ENCODE results near the gene ST7. TPM values are rescaled to one million over a fixed set of nuclear protein-coding genes. Genes with fewer than 3 reads are reported as not detected.

Gene ST7
- total and polyA plus RNA-seq, 9 donors: 11.6 to 20.7 (median 15.0) TPM

- Histone ChIP-seq H3K36me3 (ENCODE audit: control insufficient read depth, insufficient read depth, low read length) (no peaks in the 10 kb centered on the region), H3K27me3 (ENCODE audit: control insufficient read depth, insufficient read depth, low read length) (no peaks in the 10 kb centered on the region), H3K4me1 (ENCODE audit: control insufficient read depth, insufficient read depth, low read length) (peaks cover 11% of the 10 kb centered on the region), H3K4me3 (ENCODE audit: low read length) (no peak overlapping the region), H3K9me3 (replicated peaks; ENCODE audit: control insufficient read depth, low read depth, low read length) (no peaks in the 10 kb centered on the region), H3K27ac (ENCODE audit: low read length) (no peak overlapping the region)
- WGBS (ENCODE audit: insufficient coverage): 54% methylated on average over 2 of the region's 4 CpGs
- no peak for DNase-seq
These were observed 134.5 kb downstream of the ST7 start for GRCh38 chr7:117087639-117088396.

DNA sequence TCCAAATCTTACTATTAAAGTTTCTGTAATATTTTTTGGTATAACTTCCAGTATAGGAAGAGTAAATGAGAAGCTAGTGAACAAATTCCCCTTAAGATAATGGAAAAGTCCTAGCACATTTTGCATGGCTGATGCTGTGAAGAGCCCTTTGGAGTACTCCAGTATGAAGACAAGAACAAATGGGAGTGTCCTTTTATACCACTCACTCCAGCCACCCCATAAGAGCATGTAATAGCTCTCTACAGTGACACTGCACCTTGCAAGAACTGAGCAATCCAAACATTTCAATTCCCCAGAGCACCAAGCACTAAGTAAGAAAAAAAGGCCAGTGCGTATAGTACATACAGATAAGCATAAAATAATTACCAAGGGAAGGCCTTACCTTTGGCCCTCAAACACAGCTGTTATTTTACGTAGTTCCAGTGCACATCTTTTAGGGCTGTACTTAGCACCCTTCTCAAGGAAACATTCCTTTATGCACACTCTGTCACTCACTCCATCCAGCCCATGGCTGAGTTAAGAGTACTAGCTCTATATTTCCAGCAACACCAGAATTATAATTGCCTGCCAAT lies 135.4 kb downstream of the ST7 start:
- no peak for DNase-seq
- H3K4me1 ChIP-seq (ENCODE audit: control insufficient read depth, insufficient read depth, low read length): peaks cover 9% of the 10 kb centered on the region
- WGBS (ENCODE audit: insufficient coverage): 87% methylated on average over 2 of the region's 2 CpGs

GRCh38 chr7:117090791-117091190 lies 137.5 kb downstream of the ST7 start:
- WGBS (ENCODE audit: insufficient coverage): no CpG with 5 or more reads among the region's 5 CpGs
- Histone ChIP-seq H3K4me3 (ENCODE audit: low read length) (no peak overlapping the region), H3K4me1 (ENCODE audit: control insufficient read depth, insufficient read depth, low read length) (peaks cover 9% of the 10 kb centered on the region), H3K36me3 (ENCODE audit: control insufficient read depth, insufficient read depth, low read length) (no peaks in the 10 kb centered on the region), H3K27ac (ENCODE audit: low read length) (no peak overlapping the region), H3K27me3 (ENCODE audit: control insufficient read depth, insufficient read depth, low read length) (no peaks in the 10 kb centered on the region), H3K9me3 (replicated peaks; ENCODE audit: control insufficient read depth, low read depth, low read length) (no peaks in the 10 kb centered on the region)
- DNase-seq: no peak

More for the DNA sequence above, 135.4 kb downstream of the ST7 start:
- Histone ChIP-seq H3K9me3 (replicated peaks; ENCODE audit: control insufficient read depth, low read depth, low read length) (no peaks in the 10 kb centered on the region), H3K27me3 (ENCODE audit: control insufficient read depth, insufficient read depth, low read length) (no peaks in the 10 kb centered on the region), H3K4me3 (ENCODE audit: low read length) (no peak overlapping the region), H3K36me3 (ENCODE audit: control insufficient read depth, insufficient read depth, low read length) (no peaks in the 10 kb centered on the region), H3K27ac (ENCODE audit: low read length) (no peak overlapping the region)

GRCh38 chr7:117091721-117092120 lies 138.4 kb downstream of the ST7 start:
- no peak overlapping the region for H3K27ac ChIP-seq (ENCODE audit: low read length)
- H3K4me1 ChIP-seq (ENCODE audit: control insufficient read depth, insufficient read depth, low read length): peaks cover 7% of the 10 kb centered on the region
- WGBS (ENCODE audit: insufficient coverage): no CpG with 5 or more reads among the region's 3 CpGs
- no peaks in the 10 kb centered on the region for H3K36me3 ChIP-seq (ENCODE audit: control insufficient read depth, insufficient read depth, low read length)
- no peak overlapping the region for H3K4me3 ChIP-seq (ENCODE audit: low read length)
- no peak for DNase-seq
- H3K9me3 ChIP-seq (replicated peaks; ENCODE audit: control insufficient read depth, low read depth, low read length): no peaks in the 10 kb centered on the region
- no peaks in the 10 kb centered on the region for H3K27me3 ChIP-seq (ENCODE audit: control insufficient read depth, insufficient read depth, low read length)

DNA sequence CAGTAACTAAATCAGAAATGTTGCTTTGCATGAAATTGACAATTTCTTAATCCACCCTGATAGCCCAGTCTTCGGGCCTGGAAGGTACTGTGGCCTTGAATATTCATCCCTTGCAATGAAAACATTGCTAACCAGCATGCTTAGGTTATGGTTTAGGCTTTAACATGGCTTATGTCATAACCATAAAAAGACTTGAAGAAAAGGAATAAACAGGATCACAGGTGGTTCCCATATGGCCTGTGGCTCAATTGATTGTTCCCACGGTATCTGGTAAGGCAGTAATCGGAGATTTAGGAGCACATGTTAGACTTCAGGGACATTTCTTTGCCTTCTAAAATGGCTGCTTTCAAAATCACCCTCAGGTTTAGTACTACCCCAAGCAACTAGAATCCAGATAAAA lies 139.5 kb downstream of the ST7 start:
- WGBS (ENCODE audit: insufficient coverage): no CpG with 5 or more reads among the region's 3 CpGs
- Histone ChIP-seq H3K27ac (ENCODE audit: low read length) (no peak overlapping the region), H3K9me3 (replicated peaks; ENCODE audit: control insufficient read depth, low read depth, low read length) (no peaks in the 10 kb centered on the region), H3K27me3 (ENCODE audit: control insufficient read depth, insufficient read depth, low read length) (no peaks in the 10 kb centered on the region), H3K4me1 (ENCODE audit: control insufficient read depth, insufficient read depth, low read length) (peaks cover 2% of the 10 kb centered on the region), H3K36me3 (ENCODE audit: control insufficient read depth, insufficient read depth, low read length) (no peaks in the 10 kb centered on the region), H3K4me3 (ENCODE audit: low read length) (no peak overlapping the region)
- no peak for DNase-seq

GRCh38 chr7:117094457-117094856 lies 141.2 kb downstream of the ST7 start:
- Histone ChIP-seq H3K9me3 (replicated peaks; ENCODE audit: control insufficient read depth, low read depth, low read length) (no peaks in the 10 kb centered on the region), H3K36me3 (ENCODE audit: control insufficient read depth, insufficient read depth, low read length) (no peaks in the 10 kb centered on the region), H3K27ac (ENCODE audit: low read length) (no peak overlapping the region), H3K4me1 (ENCODE audit: control insufficient read depth, insufficient read depth, low read length) (no peaks in the 10 kb centered on the region), H3K27me3 (ENCODE audit: control insufficient read depth, insufficient read depth, low read length) (no peaks in the 10 kb centered on the region), H3K4me3 (ENCODE audit: low read length) (no peak overlapping the region)
- no CpG with 5 or more reads among the region's 3 CpGs for WGBS (ENCODE audit: insufficient coverage)
- DNase-seq: no peak

- Histone ChIP-seq H3K4me1 (ENCODE audit: control insufficient read depth, insufficient read depth, low read length) (no peaks in the 10 kb centered on the region), H3K36me3 (ENCODE audit: control insufficient read depth, insufficient read depth, low read length) (no peaks in the 10 kb centered on the region), H3K9me3 (replicated peaks; ENCODE audit: control insufficient read depth, low read depth, low read length) (no peaks in the 10 kb centered on the region), H3K27me3 (ENCODE audit: control insufficient read depth, insufficient read depth, low read length) (no peaks in the 10 kb centered on the region), H3K4me3 (ENCODE audit: low read length) (no peak overlapping the region), H3K27ac (ENCODE audit: low read length) (no peak overlapping the region)
- no peak for DNase-seq
- WGBS (ENCODE audit: insufficient coverage): 83% methylated on average over 2 of the region's 5 CpGs
These were observed 141.8 kb downstream of the ST7 start for GRCh38 chr7:117095055-117095454.

DNA sequence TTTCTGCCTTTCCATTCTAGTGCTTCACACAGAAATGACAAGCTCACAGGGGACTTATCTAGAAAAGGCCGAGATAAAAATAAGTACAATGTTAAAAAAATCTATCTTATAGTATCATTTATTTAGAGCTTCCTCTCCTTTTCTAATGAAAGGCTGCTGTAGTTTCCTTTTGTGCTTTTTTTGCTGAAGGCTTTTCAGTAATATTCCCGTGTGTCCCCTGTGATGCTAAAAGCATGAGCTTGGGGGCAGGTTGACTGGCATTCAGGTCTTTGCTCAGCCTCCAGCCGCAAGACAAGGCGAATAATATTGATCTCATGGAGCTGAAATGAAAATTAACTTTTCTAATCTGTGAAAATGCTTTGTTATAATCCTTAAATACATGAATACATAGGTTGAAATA lies 143.0 kb downstream of the ST7 start:
- Histone ChIP-seq H3K27me3 (ENCODE audit: control insufficient read depth, insufficient read depth, low read length) (no peaks in the 10 kb centered on the region), H3K4me3 (ENCODE audit: low read length) (no peak overlapping the region), H3K4me1 (ENCODE audit: control insufficient read depth, insufficient read depth, low read length) (no peaks in the 10 kb centered on the region), H3K36me3 (ENCODE audit: control insufficient read depth, insufficient read depth, low read length) (peaks cover 5% of the 10 kb centered on the region), H3K9me3 (replicated peaks; ENCODE audit: control insufficient read depth, low read depth, low read length) (no peaks in the 10 kb centered on the region), H3K27ac (ENCODE audit: low read length) (no peak overlapping the region)
- WGBS (ENCODE audit: insufficient coverage): 83% methylated on average over 1 of the region's 4 CpGs
- no peak for DNase-seq

GRCh38 chr7:117096942-117097341 lies 143.6 kb downstream of the ST7 start:
- DNase-seq: no peak
- Histone ChIP-seq H3K9me3 (replicated peaks; ENCODE audit: control insufficient read depth, low read depth, low read length) (no peaks in the 10 kb centered on the region), H3K27me3 (ENCODE audit: control insufficient read depth, insufficient read depth, low read length) (no peaks in the 10 kb centered on the region), H3K4me1 (ENCODE audit: control insufficient read depth, insufficient read depth, low read length) (no peaks in the 10 kb centered on the region), H3K4me3 (ENCODE audit: low read length) (no peak overlapping the region), H3K36me3 (ENCODE audit: control insufficient read depth, insufficient read depth, low read length) (peaks cover 5% of the 10 kb centered on the region), H3K27ac (ENCODE audit: low read length) (no peak overlapping the region)

DNA sequence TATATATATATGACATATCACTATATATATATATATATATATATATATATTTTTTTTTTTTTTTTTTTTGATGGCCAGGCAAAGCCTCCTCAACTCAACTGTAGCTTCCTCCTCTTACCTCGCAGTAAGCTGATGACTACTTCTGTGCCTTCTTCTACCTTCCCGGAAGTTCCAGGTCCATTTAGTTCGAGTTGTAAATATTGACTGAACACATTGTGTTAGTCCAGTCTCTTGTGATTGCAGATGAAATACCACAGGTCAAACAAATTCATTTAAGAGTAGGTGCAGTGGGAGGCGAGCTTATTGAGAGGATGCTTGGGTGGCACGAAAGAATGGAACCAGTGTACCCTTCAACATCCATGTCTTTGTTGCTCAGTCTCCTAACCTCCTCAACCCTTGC lies 144.6 kb downstream of the ST7 start:
- WGBS (ENCODE audit: insufficient coverage): no CpG with 5 or more reads among the region's 5 CpGs
- Histone ChIP-seq H3K27me3 (ENCODE audit: control insufficient read depth, insufficient read depth, low read length) (no peaks in the 10 kb centered on the region), H3K4me3 (ENCODE audit: low read length) (no peak overlapping the region), H3K36me3 (ENCODE audit: control insufficient read depth, insufficient read depth, low read length) (peaks cover 5% of the 10 kb centered on the region), H3K9me3 (replicated peaks; ENCODE audit: control insufficient read depth, low read depth, low read length) (no peaks in the 10 kb centered on the region), H3K27ac (ENCODE audit: low read length) (no peak overlapping the region), H3K4me1 (ENCODE audit: control insufficient read depth, insufficient read depth, low read length) (no peaks in the 10 kb centered on the region)
- no peak for DNase-seq
